Right lobe of liver (tissue), 6 donors: ENCODE results near the gene ZNF292. TPM values are rescaled to one million over a fixed set of nuclear protein-coding genes. Genes with fewer than 3 reads are reported as not detected.
"Not testable (repeated sequence)": the region's sequence is repeated elsewhere in the genome, so short reads cannot be mapped to it uniquely, and the experiment has no call there.

Experiments
- ATAC-seq, 4 donors: fragments of 200-7000 bp; cut with Tn5 transposase; one replicate each; pipeline ENCODE4 v1.9.1; 2020; ENCODE audit warnings: mild to moderate bottlenecking in 4 of 4, moderate library complexity in 4 of 4
- DNase-seq, 3 donors: peaks; one replicate each; pipeline ENCODE4 v3.0.0-alpha.2; 2020
- H3K27ac ChIP-seq, 3 donors: fragments of 200-600 bp; one replicate each; pipeline ENCODE4 v1.8.0; 2022
- H3K27me3 ChIP-seq, 2 donors: fragments of 200-600 bp; one replicate each; pipeline ENCODE4 v1.8.0; 2022
- H3K36me3 ChIP-seq, 4 donors: fragments of 200-600 bp; sonication (generic) in 1 of 4; one replicate each; pipeline versions ENCODE4 v1.5.1 to v1.8.0; 2017 to 2022; ENCODE audit warnings: control low read depth in 1 of 4
- H3K4me1 ChIP-seq, 4 donors: fragments of 200-600 bp; sonication (generic) in 1 of 4; one replicate each; pipeline versions ENCODE4 v1.5.1 to v1.8.0; 2017 to 2022; ENCODE audit warnings: control low read depth in 1 of 4
- H3K4me3 ChIP-seq, 3 donors: fragments of 200-600 bp; one replicate each; pipeline ENCODE4 v1.8.0; 2022
- H3K9me3 ChIP-seq, 4 donors: fragments of 200-600 bp; sonication (generic) in 1 of 4; one replicate each; pipeline versions ENCODE4 v1.5.1 to v1.8.0; 2017 to 2022; ENCODE audit warnings: control low read depth in 1 of 4
- POLR2A ChIP-seq: fragments of 450-650 bp; IDR thresholded peaks from one replicate; pipeline ENCODE4 v1.6.1; 2017; ENCODE audit warnings: antibody characterized with exemption, mild to moderate bottlenecking
- WGBS: methylation state at CpG from one replicate; pipeline ENCODE4 v1.1.6; 2018; ENCODE audit warnings: low coverage, low lambda C conversion rate; ENCODE audit not compliant: insufficient coverage; ENCODE audit errors: missing lambda C conversion rate; 5-methylcytosine and 5-hydroxymethylcytosine counted together
- intact Hi-C, 2 donors: fragments of 100-400 bp; cut with DNase I; formaldehyde crosslinking; loops; one replicate each; pipeline versions ENCODE4 v1.11.2 to v1.14.1; 2022
- total RNA-seq, 6 experiments: library from RNA; depleted of rRNA in 2 of 6; stranded (reverse); fragments of >200 nt in 2 of 6; fragmentation: NEBNext Ultra II Directional in 3 of 6; extraction: Animal tissue kit (Norgen Biotek cat#: 25700) in 3 of 6; gene quantifications; one replicate each; pipeline versions ENCODE4 v1.1.0 to v1.2.4, GENCODE V29; 2016 to 2023
- TF ChIP-seq, protein P1 (sequence below), 4 donors: fragments of 200-600 bp in 3 of 4; fragments of 450-650 bp in 1 of 4; IDR thresholded peaks; one replicate each; pipeline versions ENCODE4 v1.5.1 to v1.8.0; 2016 to 2022; ENCODE audit warnings: antibody characterized with exemption in 4 of 4, mild to moderate bottlenecking in 2 of 4
- donor health status: DM: no; HTN: yes; CAD: no.
- donor health status: DM: no; HTN: no; CAD: no.
- donor health status: DM: no; HTN: no; CAD: no.
- donor health status: DM: no; HTN: yes; CAD: no.
- donor health status: DM: no; HTN: yes; CAD: no.

ZNF292 gene
- total RNA-seq, 6 experiments from 2014 or later, result 8.7 to 22.0 (median 11.2) TPM

DNA sequence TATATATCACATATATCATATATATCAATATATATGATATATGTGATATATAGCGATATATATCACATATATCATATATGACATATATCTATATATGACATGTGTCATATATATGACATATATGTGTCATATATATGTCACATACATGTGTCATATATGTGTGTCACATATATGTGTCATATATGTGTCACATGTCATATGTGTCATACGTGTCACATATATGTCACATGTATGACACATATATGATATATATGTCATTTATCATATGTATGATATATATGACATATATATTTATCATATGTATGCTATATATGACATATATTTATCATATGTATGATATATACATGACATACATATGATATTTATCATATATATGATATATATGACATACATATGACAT lies 27.6 kb upstream of the ZNF292 start:
- no peaks in the 10 kb centered on the region for H3K4me1 ChIP-seq
- H3K36me3 ChIP-seq, result no peaks in the 10 kb centered on the region
- TF ChIP-seq POLR2A, result no peak
- TF ChIP-seq, protein P1, sequence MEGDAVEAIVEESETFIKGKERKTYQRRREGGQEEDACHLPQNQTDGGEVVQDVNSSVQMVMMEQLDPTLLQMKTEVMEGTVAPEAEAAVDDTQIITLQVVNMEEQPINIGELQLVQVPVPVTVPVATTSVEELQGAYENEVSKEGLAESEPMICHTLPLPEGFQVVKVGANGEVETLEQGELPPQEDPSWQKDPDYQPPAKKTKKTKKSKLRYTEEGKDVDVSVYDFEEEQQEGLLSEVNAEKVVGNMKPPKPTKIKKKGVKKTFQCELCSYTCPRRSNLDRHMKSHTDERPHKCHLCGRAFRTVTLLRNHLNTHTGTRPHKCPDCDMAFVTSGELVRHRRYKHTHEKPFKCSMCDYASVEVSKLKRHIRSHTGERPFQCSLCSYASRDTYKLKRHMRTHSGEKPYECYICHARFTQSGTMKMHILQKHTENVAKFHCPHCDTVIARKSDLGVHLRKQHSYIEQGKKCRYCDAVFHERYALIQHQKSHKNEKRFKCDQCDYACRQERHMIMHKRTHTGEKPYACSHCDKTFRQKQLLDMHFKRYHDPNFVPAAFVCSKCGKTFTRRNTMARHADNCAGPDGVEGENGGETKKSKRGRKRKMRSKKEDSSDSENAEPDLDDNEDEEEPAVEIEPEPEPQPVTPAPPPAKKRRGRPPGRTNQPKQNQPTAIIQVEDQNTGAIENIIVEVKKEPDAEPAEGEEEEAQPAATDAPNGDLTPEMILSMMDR (IDR thresholded peaks at IDR 0.05), result no peak
- no peaks in the 10 kb centered on the region for H3K9me3 ChIP-seq
- ATAC-seq, result no peak
- H3K4me3 ChIP-seq, result no peak overlapping the region
- DNase-seq, result no peak
- 63% methylated on average over 2 of the region's 2 CpGs for WGBS
- H3K27me3 ChIP-seq, result no peaks in the 10 kb centered on the region
- H3K27ac ChIP-seq, result no peak overlapping the region
- intact Hi-C loops, result no loop called here

DNA sequence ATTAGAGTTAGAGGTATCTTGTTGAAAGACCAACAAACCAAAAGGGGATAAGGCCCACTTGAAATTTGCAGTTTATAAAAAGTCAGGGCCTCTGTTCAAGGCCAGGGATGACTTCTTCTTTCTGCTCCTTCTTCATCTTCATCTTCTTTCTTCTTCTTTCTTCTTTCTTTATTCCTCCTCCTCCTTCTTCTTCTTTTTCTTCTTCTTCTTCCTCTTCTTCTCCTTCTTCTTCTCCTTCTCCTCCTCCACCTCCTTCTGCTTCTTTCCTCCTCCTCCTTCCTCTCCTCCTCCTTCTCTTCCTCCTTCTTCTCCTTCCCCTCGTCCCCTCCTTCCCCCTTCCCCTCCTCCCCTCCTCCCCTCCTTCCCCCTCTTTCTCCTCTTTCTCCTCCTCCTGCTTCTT lies 18.4 kb upstream of the ZNF292 start:
- no peak for DNase-seq
- Histone ChIP-seq H3K4me3 (no peak overlapping the region), H3K36me3 (no peaks in the 10 kb centered on the region), H3K9me3 (no peaks in the 10 kb centered on the region), H3K27me3 (no peaks in the 10 kb centered on the region), H3K27ac (no peak overlapping the region), H3K4me1 (no peaks in the 10 kb centered on the region)
- no peak for TF ChIP-seq POLR2A
- TF ChIP-seq, protein P1 (IDR thresholded peaks at IDR 0.05), result no peak
- WGBS, result 8% methylated on average over 1 of the region's 1 CpG
- no peak for ATAC-seq
- intact Hi-C loops, result no loop called here

DNA sequence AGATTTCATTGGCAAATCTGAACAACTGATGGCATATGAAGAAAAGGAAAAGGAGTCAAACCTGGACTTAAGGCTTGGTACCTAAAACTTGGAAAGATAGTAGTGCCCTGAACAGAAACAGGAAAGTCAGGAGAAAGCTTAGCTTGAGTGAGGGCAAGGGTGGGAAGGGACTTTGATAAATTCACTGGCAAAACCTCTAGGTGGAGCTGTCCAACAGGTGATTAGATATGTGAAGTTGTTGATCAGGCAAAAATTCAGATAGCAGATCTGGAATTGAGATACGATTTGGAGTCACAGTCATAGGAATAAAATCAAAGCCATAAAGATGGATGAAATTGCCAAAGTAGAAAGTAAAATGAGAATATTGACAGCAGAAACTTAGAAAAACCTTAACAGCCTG lies 16.1 kb upstream of the ZNF292 start:
- intact Hi-C loops, result no loop called here
- ATAC-seq (peak; percentile 88 to 95 (median 91)), DNase-seq (no peak)
- Histone ChIP-seq H3K9me3 (no peaks in the 10 kb centered on the region), H3K36me3 (no peaks in the 10 kb centered on the region), H3K27ac (no peak overlapping the region), H3K27me3 (no peaks in the 10 kb centered on the region), H3K4me3 (no peak overlapping the region), H3K4me1 (no peaks in the 10 kb centered on the region)
- TF ChIP-seq, protein P1 (IDR thresholded peaks at IDR 0.05), result peak; percentile 65 to 88 (median 74)
- no peak for TF ChIP-seq POLR2A
- 0% methylated on average over 1 of the region's 1 CpG for WGBS

DNA sequence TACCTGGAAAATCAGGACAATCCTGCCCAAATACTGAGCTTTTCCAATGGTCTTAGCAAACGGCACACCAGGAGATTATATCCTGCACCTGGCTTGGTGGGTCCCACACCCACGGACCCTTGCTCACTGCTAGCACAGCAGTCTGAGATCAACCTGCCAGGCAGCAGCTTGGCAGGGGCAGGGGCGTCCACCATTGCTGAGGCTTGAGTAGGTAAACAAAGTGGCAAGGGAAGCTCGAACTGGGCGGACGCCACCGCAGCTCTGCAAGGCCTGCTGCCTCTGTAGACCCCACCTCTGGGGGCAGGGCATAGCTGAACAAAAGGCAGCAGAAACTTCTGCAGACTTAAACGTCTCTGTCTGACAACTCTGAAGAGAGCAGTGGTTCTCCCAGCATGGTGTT lies 15.4 kb upstream of the ZNF292 start:
- H3K9me3 ChIP-seq, intact Hi-C loops, ATAC-seq, DNase-seq, H3K4me3 ChIP-seq, H3K27ac ChIP-seq, H3K36me3 ChIP-seq, H3K27me3 ChIP-seq, H3K4me1 ChIP-seq: not testable (repeated sequence)
- 50% methylated on average over 1 of the region's 8 CpGs for WGBS

DNA sequence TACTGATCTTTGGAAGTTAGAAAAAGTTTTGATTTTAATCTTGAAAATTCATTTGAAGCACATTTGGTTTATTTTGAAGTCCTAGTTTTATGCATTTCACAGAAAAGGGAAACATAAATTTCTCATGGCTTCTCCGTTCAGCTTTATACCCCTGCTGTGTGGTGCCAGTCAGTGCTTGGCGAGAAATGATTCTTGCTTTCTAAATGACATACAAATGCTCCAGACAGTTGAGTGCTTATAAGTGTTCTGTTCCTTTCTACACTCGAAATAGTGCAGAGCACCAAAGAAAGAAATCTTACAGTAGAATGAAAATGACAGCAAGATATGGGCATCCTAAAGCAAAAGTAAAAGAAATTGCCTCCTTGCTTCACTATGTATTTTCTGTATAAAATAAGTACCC lies 9.0 kb upstream of the ZNF292 start:
- H3K27ac ChIP-seq, result no peak overlapping the region
- TF ChIP-seq, protein P1 (IDR thresholded peaks at IDR 0.05), result no peak
- TF ChIP-seq POLR2A, result no peak
- peaks cover 0 to 4% (median 0%) of the 10 kb centered on the region in 4 donors for H3K4me1 ChIP-seq
- DNase-seq (no peak), ATAC-seq (no peak)
- H3K4me3 ChIP-seq, result no peak overlapping the region
- 54% methylated on average over 3 of the region's 3 CpGs for WGBS
- no peaks in the 10 kb centered on the region for H3K36me3 ChIP-seq
- intact Hi-C loops, result no loop called here
- H3K9me3 ChIP-seq, result no peaks in the 10 kb centered on the region
- H3K27me3 ChIP-seq, result no peaks in the 10 kb centered on the region
